HG03432 (cell line): ENCODE results near the gene KLHDC4.
"Not testable (repeated sequence)": the region's sequence is repeated elsewhere in the genome, so short reads cannot be mapped to it uniquely, and the experiment has no call there.

Experiments
- ATAC-seq: cut with Tn5 transposase; IDR thresholded peaks from one replicate; pipeline ENCODE4 v1.9.1; 2021; ENCODE audit warnings: mild to moderate bottlenecking, moderate library complexity; ENCODE audit not compliant: unreplicated experiment

The KLHDC4 gene

GRCh38 chr16:87765776-87766484, at the start of gene KLHDC4:
KLHDC4 (minus strand) TSS chr16:87765986; CDS start chr16:87765890, 96 bp downstream.
- peak; percentile 86 for ATAC-seq

DNA sequence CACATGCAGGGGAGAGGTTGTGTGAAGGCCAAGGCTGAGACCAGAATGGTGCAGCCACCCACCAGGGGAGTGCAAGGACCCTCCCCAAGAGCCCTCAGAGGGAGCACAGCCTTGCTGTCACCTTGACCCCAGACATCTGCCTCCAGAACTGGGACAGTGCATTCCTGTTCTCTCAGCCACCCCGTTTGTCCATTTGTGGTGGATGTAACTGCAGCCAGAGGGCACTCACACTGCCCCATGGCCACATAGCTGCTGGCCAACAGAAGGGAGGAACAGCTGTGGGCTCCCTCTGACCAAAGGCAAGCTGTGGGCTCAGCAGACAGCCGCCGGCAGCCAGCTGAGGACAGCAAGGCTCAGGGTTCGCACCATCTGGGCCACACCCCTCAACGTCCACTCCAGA, 49.8 kb upstream of the KLHDC4 start:
- ATAC-seq = no peak

DNA sequence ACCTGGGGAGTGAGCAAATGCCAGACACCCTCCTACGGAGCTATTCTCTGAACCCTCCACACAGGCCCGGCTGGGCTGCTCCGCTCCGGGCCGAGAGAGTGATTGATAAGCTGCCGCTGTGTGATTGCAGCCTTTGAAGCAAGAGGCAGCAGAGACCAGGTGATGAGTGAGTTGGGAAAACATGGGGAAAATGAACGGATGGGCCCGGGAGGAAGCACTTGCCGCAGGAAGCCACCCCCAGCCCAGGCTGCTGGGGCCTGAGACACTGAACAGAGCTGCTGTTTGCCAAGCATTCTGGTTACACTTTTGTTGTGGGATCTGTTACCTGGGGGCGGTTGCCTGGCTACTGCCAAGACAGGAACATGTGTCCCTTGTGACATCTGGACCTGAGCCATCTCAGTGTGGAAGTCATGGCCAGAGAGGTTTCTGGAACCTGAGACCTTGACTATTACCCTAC, 46.4 kb upstream of the KLHDC4 start:
- no peak for ATAC-seq

GRCh38 chr16:87811454-87811853, 45.7 kb upstream of the KLHDC4 start:
- ATAC-seq = not testable (repeated sequence)

- ATAC-seq = peak; percentile 55
Measured at GRCh38 chr16:87809150-87809902, 43.5 kb upstream of the KLHDC4 start.

GRCh38 chr16:87808108-87808507, 42.3 kb upstream of the KLHDC4 start:
- no peak for ATAC-seq

- no peak for ATAC-seq
Measured at GRCh38 chr16:87806641-87807546, 41.1 kb upstream of the KLHDC4 start.

- ATAC-seq = no peak
Measured at GRCh38 chr16:87806261-87806640, 40.5 kb upstream of the KLHDC4 start.

DNA sequence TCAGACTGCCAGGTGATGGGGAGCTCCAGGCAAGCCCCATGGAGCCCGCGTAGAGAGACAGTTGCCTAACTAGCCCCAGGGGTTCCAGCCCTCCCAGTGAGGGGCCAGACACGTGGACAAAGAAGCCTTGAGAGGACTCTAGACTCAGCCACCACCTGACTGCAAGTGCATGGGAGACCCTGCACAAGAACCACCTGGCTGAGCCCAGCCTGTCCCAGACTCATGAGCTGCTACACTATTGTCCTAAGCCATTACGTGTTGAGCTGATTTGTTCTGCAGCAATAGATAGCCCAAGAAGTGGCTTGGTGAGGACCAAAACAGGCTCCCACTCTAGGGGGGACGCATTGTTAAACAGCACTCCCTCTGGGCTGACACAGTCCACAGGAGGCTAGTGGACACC, 37.6 kb upstream of the KLHDC4 start:
- ATAC-seq = no peak

DNA sequence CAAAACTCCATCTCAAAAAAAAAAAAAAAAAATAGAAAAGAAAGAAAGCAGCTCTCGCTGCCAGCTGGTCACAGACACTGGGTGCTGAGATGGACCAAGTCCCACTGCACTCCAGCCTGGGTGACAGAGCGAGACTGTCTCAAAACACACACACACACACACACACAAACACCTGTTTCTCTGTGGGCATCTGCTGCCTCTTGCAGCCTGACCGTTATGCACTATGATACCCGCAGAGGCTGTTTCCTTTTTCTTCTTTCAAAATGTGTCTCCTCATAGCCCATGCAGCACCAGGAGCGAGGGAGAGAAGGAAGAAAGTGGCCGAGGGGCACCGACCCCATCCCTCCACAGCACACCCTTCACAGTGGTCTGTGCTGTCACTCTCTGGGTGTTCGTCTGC, 36.9 kb upstream of the KLHDC4 start:
- ATAC-seq = no peak

DNA sequence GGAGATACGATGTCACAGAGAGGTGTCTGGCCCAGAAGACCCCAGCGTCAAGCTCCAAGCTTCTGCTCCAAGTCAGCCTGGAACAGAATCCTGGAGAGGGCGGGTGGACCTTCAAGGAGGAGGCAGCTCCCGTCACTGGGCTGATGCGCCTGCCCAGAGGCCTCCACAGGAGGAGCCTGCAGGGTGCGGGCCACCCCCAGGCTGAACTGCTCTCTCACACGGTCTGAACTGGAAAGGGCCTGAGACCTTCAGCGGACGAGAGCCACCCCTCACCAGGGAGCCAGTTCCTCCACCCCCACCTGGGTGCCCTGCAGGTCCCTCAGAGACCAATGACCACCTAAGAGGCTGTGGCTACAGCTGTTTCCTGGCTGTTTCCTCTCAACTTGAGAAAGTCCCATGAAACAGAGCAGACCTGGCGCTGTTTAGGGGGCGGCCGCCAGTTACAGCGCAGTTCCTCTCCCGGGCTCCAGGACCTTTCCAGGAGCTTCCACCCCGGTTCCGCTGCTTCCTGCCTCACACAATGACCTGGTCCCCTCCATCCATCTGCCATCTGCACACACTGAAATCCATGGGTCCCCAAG, 36.0 kb upstream of the KLHDC4 start:
- ATAC-seq = no peak

GRCh38 chr16:87800497-87800896, 34.7 kb upstream of the KLHDC4 start:
- ATAC-seq = no peak

GRCh38 chr16:87795336-87795735, 29.6 kb upstream of the KLHDC4 start:
- ATAC-seq = no peak

- no peak for ATAC-seq
Measured at GRCh38 chr16:87794485-87795078, 28.8 kb upstream of the KLHDC4 start.

DNA sequence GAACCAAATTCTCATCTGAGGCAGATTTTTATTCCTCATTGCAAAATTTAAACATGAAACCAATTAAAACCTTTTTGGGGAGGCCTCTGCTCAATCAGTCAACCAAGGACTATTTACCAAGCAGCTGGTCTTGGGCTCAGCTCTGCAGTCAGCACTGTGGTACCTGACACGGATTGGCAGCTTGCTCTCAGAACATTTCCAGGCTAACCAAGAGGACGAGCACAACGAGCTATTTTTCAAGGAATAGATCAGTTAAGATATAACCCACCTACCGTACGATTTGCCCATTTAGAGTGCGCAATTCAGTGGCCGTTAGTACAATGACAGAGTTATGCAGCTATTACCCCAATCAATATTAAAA, 26.4 kb upstream of the KLHDC4 start:
- ATAC-seq = no peak

DNA sequence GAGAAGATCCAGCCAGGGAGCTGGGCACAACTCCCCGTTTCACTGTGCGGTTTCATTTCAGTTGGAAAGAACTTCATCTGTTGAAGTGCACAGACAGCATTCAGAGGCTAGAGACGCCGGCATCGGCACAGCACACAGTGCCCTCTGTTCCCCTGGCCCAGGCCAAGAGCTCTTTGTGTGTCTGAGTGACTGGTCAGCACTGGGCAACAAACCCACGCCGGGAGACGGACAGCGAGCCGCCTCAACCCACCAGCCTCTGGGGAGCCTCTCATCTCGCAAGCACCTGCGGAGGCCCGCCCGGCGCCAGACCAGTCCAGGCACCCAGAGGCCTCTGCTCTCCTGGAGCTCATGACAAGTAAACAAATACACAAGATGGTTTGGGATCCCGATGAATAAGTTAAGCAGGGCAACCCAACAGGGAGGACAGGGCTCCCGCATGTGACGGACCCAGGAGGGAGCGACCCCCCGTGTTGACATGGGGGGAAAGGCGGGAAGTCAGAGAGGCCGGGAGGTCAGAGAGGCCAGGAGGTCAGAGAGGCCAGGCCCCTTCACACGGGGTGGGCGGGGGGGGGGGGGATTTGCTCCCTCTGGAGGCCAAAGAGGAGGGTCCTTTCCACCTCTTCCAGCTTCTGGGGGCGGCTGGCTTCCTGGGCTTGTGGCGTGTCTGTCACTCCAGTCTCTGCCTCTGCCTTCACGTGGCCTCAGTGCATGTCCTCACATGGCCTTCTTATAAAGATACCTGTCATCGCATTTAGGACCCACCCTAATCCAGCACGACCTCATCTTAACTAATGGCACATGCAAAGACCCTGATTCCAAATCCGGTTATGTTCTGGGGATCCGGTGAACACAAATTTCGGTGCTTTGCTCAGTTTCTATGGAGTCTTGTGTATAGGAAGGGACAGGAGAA, 25.8 kb upstream of the KLHDC4 start:
- no peak for ATAC-seq

- ATAC-seq = no peak
Measured at GRCh38 chr16:87790292-87791100, 24.7 kb upstream of the KLHDC4 start.

DNA sequence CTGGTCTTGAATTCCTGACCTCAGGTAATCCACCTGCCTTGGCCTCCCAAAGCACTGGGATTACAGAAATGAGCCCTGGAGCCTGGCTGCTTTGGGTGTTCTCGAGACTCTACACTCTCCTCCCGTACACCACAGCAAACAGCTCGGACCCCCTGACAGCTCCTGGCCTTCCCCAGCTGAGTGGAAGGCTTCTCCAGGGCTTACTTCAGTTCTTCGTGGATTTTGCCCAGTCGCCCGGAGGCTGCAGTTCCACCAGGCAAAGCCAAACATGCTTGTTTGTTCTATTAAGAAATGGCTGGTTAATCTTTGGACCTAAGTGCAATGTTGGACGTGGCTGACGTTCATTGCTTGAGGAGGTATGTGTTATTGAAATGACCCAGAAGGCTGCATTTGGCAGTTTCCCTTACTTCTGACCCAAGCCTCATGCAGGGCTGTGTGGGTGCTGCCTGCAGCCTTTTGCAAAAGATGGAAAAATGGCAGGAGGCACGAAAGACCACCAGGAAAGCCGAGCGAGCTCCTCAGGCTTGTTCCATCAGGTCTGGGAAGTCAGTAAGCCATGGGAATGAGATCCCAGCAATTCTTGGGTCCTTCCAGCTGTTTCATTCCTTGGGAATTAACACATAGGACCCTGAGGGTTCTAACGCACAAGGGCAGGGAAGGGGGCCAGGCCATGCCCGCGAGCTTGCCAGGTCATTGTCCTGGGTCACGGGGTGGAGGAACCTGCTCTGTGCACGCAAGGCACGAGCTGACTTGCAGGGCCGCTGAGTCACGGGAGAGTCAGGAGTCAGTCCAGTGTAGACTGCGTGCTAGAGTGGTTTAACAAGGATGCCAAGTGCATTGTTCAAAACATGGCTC, 23.9 kb upstream of the KLHDC4 start:
- ATAC-seq = no peak
